CD14-positive monocyte (primary cell): ENCODE measurements around the gene ZFPL1. TPM values are rescaled to one million over a fixed set of nuclear protein-coding genes. Genes with fewer than 3 reads are reported as not detected.

Experiments used
- DNase-seq, 3 donors: peaks; one replicate each; pipeline ENCODE4 v3.0.0-alpha.2; 2011 to 2022
- H2AFZ ChIP-seq: 2 replicates; pipeline ENCODE4 v1.6.0; 2012; ENCODE audit warnings: mild to moderate bottlenecking, low read depth, low read length, inconsistent platforms; ENCODE audit not compliant: insufficient read depth, poor library complexity, severe bottlenecking
- H3K27ac ChIP-seq, 2 donors: 1 replicate in 1 of 2; 2 replicates in 1 of 2; pipeline ENCODE4 v1.5.1; 2012 to 2013; ENCODE audit warnings: low read length in 2 of 2, control low read depth in 1 of 2, inconsistent platforms in 1 of 2, low read depth in 1 of 2, mild to moderate bottlenecking in 1 of 2
- H3K27me3 ChIP-seq, 2 donors: one replicate each; pipeline versions ENCODE4 v1.6.0 to v1.6.1; 2011 to 2013; ENCODE audit warnings: low read length in 2 of 2; ENCODE audit not compliant: control insufficient read depth in 2 of 2, insufficient read depth in 2 of 2
- H3K36me3 ChIP-seq, 2 donors: replicated peaks in 1 of 2; 1 replicate in 1 of 2; 2 replicates in 1 of 2; pipeline versions ENCODE4 v1.5.1 to v1.6.1; 2012 to 2013; ENCODE audit warnings: low read length in 2 of 2, control low read depth in 1 of 2, inconsistent platforms in 1 of 2, mild to moderate bottlenecking in 1 of 2; ENCODE audit not compliant: insufficient read depth in 2 of 2, control insufficient read depth in 1 of 2
- H3K4me1 ChIP-seq, 2 donors: 1 replicate in 1 of 2; 2 replicates in 1 of 2; pipeline versions ENCODE4 v1.5.1 to v1.6.1; 2012 to 2013; ENCODE audit warnings: low read length in 2 of 2, control low read depth in 1 of 2, inconsistent platforms in 1 of 2, mild to moderate bottlenecking in 1 of 2, moderate library complexity in 1 of 2; ENCODE audit not compliant: insufficient read depth in 2 of 2, control insufficient read depth in 1 of 2
- H3K4me2 ChIP-seq: replicated peaks from 2 replicates; pipeline ENCODE3; 2012; ENCODE audit warnings: low read length, moderate library complexity, mild to moderate bottlenecking; ENCODE audit not compliant: poor library complexity, severe bottlenecking; ENCODE audit errors: extremely low read depth
- H3K4me3 ChIP-seq, 3 experiments: fragments of 200-600 bp in 1 of 3; sonication (generic) in 1 of 3; replicated peaks in 1 of 3; 1 replicate in 2 of 3; 2 replicates in 1 of 3; pipeline ENCODE4 v1.5.1; 2011 to 2013; ENCODE audit warnings: low read length in 3 of 3, mild to moderate bottlenecking in 3 of 3, control low read depth in 2 of 3, low read depth in 2 of 3, inconsistent platforms in 1 of 3, moderate library complexity in 1 of 3
- H3K79me2 ChIP-seq: 2 replicates; pipeline ENCODE4 v1.6.0; 2012; ENCODE audit warnings: mild to moderate bottlenecking, control low read depth, inconsistent platforms, low read length, moderate library complexity; ENCODE audit not compliant: insufficient read depth
- H3K9ac ChIP-seq: 2 replicates; pipeline ENCODE4 v1.6.0; 2017; ENCODE audit warnings: low read length, mild to moderate bottlenecking; ENCODE audit not compliant: insufficient read depth, poor library complexity, severe bottlenecking
- H3K9me3 ChIP-seq, 2 donors: replicated peaks in 1 of 2; 1 replicate in 1 of 2; 2 replicates in 1 of 2; pipeline versions ENCODE4 v1.5.1 to v1.6.1; 2012 to 2013; ENCODE audit warnings: low read length in 2 of 2, control low read depth in 1 of 2; ENCODE audit not compliant: control insufficient read depth in 1 of 2, insufficient read depth in 1 of 2
- H4K20me1 ChIP-seq: 2 replicates; pipeline ENCODE4 v1.6.0; 2012; ENCODE audit warnings: mild to moderate bottlenecking, low read length, control low read depth, moderate library complexity; ENCODE audit not compliant: insufficient read depth
- H3K27ac Mint-ChIP-seq, 7 donors: one replicate each; pipeline ENCODE4 v1.8.0; 2020; ENCODE audit warnings: mild to moderate bottlenecking in 7 of 7, mixed read lengths in 7 of 7, moderate library complexity in 6 of 7, inconsistent platforms in 2 of 7
- H3K27me3 Mint-ChIP-seq, 3 donors: one replicate each; pipeline ENCODE4 v1.8.0; 2021 to 2022; ENCODE audit warnings: low read depth in 3 of 3, mild to moderate bottlenecking in 3 of 3, mixed read lengths in 3 of 3, moderate library complexity in 3 of 3, inconsistent platforms in 1 of 3
- H3K36me3 Mint-ChIP-seq, 2 donors: one replicate each; pipeline ENCODE4 v1.8.0; 2020; ENCODE audit warnings: mixed read lengths in 2 of 2, inconsistent platforms in 1 of 2, mild to moderate bottlenecking in 1 of 2
- H3K4me1 Mint-ChIP-seq: one replicate; pipeline ENCODE4 v1.8.0; 2020; ENCODE audit warnings: mild to moderate bottlenecking, mixed read lengths
- H3K4me3 Mint-ChIP-seq, 2 donors: one replicate each; pipeline ENCODE4 v1.8.0; 2020; ENCODE audit warnings: mild to moderate bottlenecking in 2 of 2, mixed read lengths in 2 of 2, moderate library complexity in 1 of 2
- H3K9me3 Mint-ChIP-seq, 7 donors: one replicate each; pipeline ENCODE4 v1.8.0; 2020 to 2022; ENCODE audit warnings: mixed read lengths in 7 of 7, mild to moderate bottlenecking in 6 of 7, moderate library complexity in 6 of 7, inconsistent platforms in 2 of 7
- CTCF ChIP-seq: fragments of 200-600 bp; IDR thresholded peaks from one replicate; pipeline ENCODE4 v1.8.0; 2022; ENCODE audit warnings: antibody characterized with exemption, mild to moderate bottlenecking
- WGBS: methylation state at CpG from one replicate; pipeline ENCODE4 v1.1.5; 2013; ENCODE audit warnings: missing lambda C conversion rate; ENCODE audit not compliant: insufficient coverage; 5-methylcytosine and 5-hydroxymethylcytosine counted together
- intact Hi-C, 2 donors: fragments of 100-400 bp; cut with micrococcal nuclease; formaldehyde crosslinking; loops; one replicate each; pipeline versions ENCODE4 v1.15.0 to v1.15.1; 2023
- polyA plus RNA-seq, 3 donors: library from polyadenylated mRNA; depleted of rRNA in 1 of 3; unstranded in 2 of 3; stranded (reverse) in 1 of 3; fragments of 300-500 nt in 2 of 3; fragments of >200 nt in 1 of 3; fragmentation: Illumina TruSeq in 2 of 3; gene quantifications; 1 replicate in 2 of 3; 2 replicates in 1 of 3; pipeline ENCODE4 v1.2.3, GENCODE V29; 2012 to 2021

Gene ZFPL1
- polyA plus RNA-seq, 3 donors, result 25.1 to 41.1 (median 27.2) TPM

GRCh38 chr11:65036931-65037330, 47.1 kb upstream of the ZFPL1 start:
- Histone ChIP-seq H3K79me2 (no peaks in the 10 kb centered on the region), H3K9me3 (no peaks in the 10 kb centered on the region), H3K4me1 (peaks cover 13 to 28% of the 10 kb centered on the region in 2 donors), H3K27me3 (no peaks in the 10 kb centered on the region), H4K20me1 (peaks cover 2% of the 10 kb centered on the region), H3K4me2 (no peak overlapping the region), H3K36me3 (peaks cover 38 to 68% of the 10 kb centered on the region in 2 donors), H3K4me3 (no peak overlapping the region), H3K27ac (no peak overlapping the region), H2AFZ (no peak overlapping the region), H3K9ac (no peak overlapping the region)
- no peak for DNase-seq
- Mint-ChIP-seq H3K9me3 (peaks cover 0 to 2% (median 0%) of the 10 kb centered on the region in 7 donors), H3K4me3 (no peak overlapping the region), H3K27ac (no peak overlapping the region), H3K36me3 (peaks cover 54 to 74% of the 10 kb centered on the region in 2 donors), H3K27me3 (peaks cover 0 to 2% (median 0%) of the 10 kb centered on the region in 3 donors), H3K4me1 (peaks cover 8% of the 10 kb centered on the region)
- TF ChIP-seq CTCF, result no peak
- intact Hi-C loops, result no loop called here
- WGBS, result no CpG with 5 or more reads among the region's 6 CpGs

- H3K27ac ChIP-seq, result peak overlapping the region; percentile 76 to 83
- peak overlapping the region; percentile 72 to 95 (median 74) for H3K4me3 ChIP-seq
- Mint-ChIP-seq H3K4me3 (peak overlapping the region; percentile 91 to 95), H3K9me3 (no peaks in the 10 kb centered on the region), H3K36me3 (peaks cover 26 to 54% of the 10 kb centered on the region in 2 donors), H3K27me3 (peaks cover 0 to 2% (median 0%) of the 10 kb centered on the region in 3 donors), H3K4me1 (peaks cover 33% of the 10 kb centered on the region), H3K27ac (peak overlapping the region; percentile 89 to 98 (median 95))
- H3K9me3 ChIP-seq, result no peaks in the 10 kb centered on the region
- peaks cover 41 to 57% of the 10 kb centered on the region in 2 donors for H3K4me1 ChIP-seq
- 0% methylated on average over 4 of the region's 7 CpGs for WGBS
- DNase-seq, result no peak
- no peak for TF ChIP-seq CTCF
- H2AFZ ChIP-seq, result peak overlapping the region; percentile 89
- H3K36me3 ChIP-seq, result peaks cover 19 to 45% of the 10 kb centered on the region in 2 donors
- H3K79me2 ChIP-seq, result peaks cover 22% of the 10 kb centered on the region
- H3K9ac ChIP-seq, result peak overlapping the region; percentile 69
- intact Hi-C loops, result no loop called here
- peak overlapping the region; percentile 95 for H3K4me2 ChIP-seq
- peaks cover 4% of the 10 kb centered on the region for H4K20me1 ChIP-seq
- H3K27me3 ChIP-seq, result no peaks in the 10 kb centered on the region
These were observed 43.5 kb upstream of the ZFPL1 start for GRCh38 chr11:65040520-65040846.
